GM12865 (cell line): ENCODE measurements around the gene PAQR4.
A peak's percentile ranks its signal among the peaks of the same experiment; 100 is the strongest.

ENCODE experiments used
- DNase-seq: peaks from one replicate; pipeline ENCODE4 v3.0.0; 2010; ENCODE audit warnings: low read depth
- H3K4me3 ChIP-seq: 2 replicates; pipeline ENCODE4 v1.5.1; 2011; ENCODE audit warnings: mild to moderate bottlenecking, low read depth, low read length, control low read depth
- TF ChIP-seq, protein P1 (sequence below): IDR thresholded peaks from 2 replicates; pipeline ENCODE4 v1.5.1; 2011; ENCODE audit warnings: low read length, control low read depth, low read depth, inconsistent platforms; ENCODE audit not compliant: insufficient read depth; ENCODE audit errors: missing control alignments

Gene PAQR4

DNA sequence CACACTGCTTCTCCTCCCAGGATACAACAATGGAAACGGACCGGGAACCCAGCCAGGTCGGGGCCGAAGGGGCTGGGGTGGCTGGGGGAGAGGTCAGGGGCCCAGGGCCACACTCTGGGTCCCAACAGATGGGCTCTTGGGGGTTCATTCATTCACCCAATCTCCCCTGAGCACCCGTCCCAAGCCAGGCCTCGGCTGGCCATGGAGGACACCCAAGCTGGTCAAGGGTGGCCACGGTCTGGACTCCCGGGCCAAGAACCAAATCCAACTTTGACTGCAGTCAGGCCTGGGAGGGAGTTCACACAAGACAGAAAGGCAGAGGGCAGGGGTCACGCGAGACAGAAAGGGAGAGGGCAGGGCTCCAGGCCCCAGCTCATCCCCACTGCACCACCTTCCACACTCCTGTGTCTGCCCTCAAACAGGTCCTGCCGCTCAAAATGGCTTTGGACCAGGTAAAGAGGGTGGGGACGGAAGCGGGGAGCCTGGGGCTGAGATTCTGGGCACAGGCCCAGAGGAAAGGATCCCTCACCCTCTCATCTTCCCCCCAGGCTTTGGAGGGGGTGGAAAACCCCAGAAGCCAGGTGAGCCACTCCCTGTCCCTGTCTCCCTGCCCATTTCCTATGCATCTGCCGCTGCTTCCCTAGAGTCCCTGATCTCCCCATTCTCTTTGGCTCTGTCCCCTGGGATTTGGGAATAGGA lies 23.4 kb downstream of the PAQR4 start:
- DNase-seq: no peak
- TF ChIP-seq, protein P1, sequence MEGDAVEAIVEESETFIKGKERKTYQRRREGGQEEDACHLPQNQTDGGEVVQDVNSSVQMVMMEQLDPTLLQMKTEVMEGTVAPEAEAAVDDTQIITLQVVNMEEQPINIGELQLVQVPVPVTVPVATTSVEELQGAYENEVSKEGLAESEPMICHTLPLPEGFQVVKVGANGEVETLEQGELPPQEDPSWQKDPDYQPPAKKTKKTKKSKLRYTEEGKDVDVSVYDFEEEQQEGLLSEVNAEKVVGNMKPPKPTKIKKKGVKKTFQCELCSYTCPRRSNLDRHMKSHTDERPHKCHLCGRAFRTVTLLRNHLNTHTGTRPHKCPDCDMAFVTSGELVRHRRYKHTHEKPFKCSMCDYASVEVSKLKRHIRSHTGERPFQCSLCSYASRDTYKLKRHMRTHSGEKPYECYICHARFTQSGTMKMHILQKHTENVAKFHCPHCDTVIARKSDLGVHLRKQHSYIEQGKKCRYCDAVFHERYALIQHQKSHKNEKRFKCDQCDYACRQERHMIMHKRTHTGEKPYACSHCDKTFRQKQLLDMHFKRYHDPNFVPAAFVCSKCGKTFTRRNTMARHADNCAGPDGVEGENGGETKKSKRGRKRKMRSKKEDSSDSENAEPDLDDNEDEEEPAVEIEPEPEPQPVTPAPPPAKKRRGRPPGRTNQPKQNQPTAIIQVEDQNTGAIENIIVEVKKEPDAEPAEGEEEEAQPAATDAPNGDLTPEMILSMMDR: no peak
- H3K4me3 ChIP-seq: no peak overlapping the region

DNA sequence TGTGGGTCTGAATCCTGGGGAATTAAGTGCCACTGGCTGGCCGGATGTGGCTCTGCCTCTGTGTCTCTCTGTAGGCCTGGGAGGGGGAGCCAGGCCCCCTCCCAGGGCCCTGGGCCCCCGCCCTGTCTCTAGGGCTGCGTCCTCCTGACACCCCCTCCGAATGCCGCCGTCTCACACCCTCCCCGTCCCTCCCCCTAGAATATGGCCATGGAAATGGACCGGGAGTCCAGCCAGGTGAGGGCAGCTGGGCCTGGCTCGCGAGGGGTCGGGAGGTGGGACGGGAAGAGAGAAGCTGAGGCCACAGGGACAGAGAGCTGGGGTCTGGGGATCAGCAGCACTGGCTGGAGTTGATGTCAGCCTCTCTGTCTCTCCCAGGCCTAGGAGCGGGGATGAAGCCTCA lies 27.1 kb downstream of the PAQR4 start:
- TF ChIP-seq, protein P1: no peak
- no peak overlapping the region for H3K4me3 ChIP-seq
- DNase-seq: no peak

DNA sequence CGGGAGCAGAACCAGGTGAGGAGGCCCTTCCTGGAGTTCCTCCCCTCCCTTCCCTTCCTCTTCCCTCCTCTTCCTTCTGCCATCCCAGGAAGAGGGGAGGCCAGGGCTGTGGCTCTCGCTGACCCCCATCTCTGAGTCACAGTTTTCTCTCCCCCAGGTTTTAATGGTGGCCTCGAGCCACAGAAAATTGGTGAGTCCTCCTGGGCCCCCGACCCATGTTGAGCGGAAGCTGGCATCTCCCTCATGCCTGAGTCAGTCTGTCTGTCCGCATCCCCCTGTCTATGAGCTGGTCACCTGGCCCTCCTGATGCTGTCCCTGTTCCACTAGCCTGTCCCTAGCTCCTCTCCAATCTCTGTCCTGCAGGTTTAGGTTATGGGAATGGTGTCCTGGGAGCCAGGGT lies 30.8 kb downstream of the PAQR4 start:
- TF ChIP-seq, protein P1: no peak
- no peak for DNase-seq
- no peak overlapping the region for H3K4me3 ChIP-seq

DNA sequence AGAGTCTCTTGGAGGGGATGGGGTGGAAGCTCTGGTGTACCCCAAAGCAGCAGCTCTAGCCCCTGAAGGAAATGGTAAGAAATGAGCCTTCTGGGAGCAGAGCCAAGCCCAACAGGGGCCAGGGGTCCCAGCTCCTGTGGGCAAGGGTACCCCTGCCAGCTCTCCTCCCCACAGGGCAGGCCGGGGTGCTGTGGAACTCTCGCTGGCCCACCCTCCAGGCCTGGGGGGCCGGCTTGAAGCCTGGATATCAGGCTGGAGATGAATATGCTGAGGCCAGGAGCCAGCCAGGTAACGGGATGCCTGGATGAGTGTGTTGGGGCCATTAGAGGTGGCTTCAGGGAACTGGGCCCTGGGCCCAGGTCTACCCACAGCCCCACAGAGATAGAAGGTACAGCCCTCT lies 31.4 kb downstream of the PAQR4 start:
- TF ChIP-seq, protein P1: no peak
- no peak for DNase-seq

DNA sequence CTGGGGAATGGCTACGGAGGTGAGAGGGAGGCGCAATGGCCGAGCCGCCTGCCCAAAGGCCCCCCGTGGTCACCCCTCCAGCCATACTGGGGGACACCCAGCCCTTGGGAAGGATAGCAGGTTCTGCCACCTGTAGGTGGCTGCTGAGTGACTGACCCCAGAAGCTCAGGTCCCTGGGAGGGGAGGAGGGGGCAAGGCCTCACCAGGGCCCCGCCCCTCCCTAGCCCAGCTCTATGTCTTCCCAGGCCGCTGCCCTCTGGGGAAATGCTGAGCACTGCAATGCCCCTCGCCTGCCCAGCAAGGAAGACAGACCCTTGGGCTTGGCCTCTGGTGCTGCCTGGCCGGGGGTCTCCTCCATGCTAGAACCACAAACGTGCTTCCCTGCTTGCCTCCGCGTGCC lies 32.2 kb downstream of the PAQR4 start:
- no peak overlapping the region for H3K4me3 ChIP-seq
- TF ChIP-seq, protein P1: no peak
- no peak for DNase-seq

More for the DNA sequence above, 31.4 kb downstream of the PAQR4 start:
- H3K4me3 ChIP-seq: no peak overlapping the region

DNA sequence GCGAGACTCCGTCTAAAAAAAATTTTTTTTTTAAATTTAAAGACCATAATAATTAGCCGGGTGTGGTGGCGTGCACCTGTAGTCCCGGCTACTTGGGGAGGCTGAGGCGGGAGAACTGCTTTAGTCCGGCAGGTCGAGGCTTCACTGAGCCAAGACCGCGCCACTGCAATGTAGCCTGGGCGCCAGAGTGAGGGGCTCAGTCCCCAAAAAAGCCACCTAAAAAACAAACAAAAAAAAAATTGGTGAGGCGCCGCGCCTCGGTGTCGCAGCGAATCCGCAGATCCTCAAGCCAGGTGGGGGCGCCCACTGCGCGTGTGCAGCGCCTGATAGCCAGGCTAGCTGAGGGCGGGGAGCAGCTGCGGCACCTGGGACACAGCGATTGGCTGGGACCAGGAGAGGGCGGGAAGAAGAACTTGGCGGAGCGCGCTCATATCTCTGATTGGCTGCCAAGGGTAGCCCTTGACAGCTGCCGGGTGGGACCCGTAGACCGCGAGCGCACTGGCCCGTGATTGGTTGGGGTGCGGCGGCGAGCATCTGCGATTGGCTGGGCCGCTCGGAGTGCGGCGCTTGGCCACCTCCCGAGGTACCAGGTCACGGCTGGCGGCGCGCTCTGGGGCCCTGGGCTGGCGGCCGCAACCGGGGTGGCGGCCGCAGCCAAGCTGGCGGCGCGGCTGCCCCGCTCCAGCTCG lies 34.6 kb downstream of the PAQR4 start:
- peak; percentile 100 for DNase-seq
- H3K4me3 ChIP-seq: no peak overlapping the region
- TF ChIP-seq, protein P1: peak; percentile 38

DNA sequence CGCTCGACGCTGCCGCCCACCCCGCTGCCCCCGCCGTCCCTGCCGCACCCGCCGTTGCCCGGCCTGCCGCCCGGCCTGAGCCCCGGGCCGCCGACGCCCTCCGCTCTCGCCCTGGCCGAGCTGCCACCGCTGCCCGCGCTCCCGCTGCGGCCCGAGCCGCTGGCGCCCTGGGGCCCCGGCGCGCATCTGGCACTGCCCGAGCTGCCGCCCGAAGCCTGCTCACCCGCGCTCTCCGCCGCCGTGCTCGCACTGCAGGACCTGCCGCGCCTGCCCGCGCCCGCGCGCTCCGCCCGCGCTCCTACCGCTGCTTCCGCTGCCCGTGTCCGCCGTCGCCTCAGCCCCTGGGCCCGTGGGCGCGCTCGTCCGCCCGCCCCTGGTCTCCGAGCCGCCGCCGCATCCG lies 35.2 kb downstream of the PAQR4 start:
- no peak overlapping the region for H3K4me3 ChIP-seq
- DNase-seq: no peak
- TF ChIP-seq, protein P1: no peak
